GM13977 (cell line): ENCODE measurements around the gene RPL36AL.

Experiments used
- DNase-seq: peaks from one replicate; pipeline ENCODE4 v3.0.0; 2012; ENCODE audit warnings: low spot score
- in situ Hi-C: fragments of 300-500 bp; cut with MboI; formaldehyde crosslinking; loops from one replicate; pipeline ENCODE4 v1.12.0; 2022; ENCODE audit warnings: low sequenced_read_pairs, low pct_unique_long_range_greater_than_20kb, mixed read lengths, inconsistent platforms; ENCODE audit not compliant: unreplicated experiment
- TF ChIP-seq, protein P1 (sequence below): IDR thresholded peaks from 2 replicates; pipeline ENCODE4 v1.5.1; 2012; ENCODE audit warnings: mild to moderate bottlenecking, control low read depth; ENCODE audit not compliant: insufficient read depth; ENCODE audit errors: extremely low read depth, missing control alignments

Gene RPL36AL

DNA sequence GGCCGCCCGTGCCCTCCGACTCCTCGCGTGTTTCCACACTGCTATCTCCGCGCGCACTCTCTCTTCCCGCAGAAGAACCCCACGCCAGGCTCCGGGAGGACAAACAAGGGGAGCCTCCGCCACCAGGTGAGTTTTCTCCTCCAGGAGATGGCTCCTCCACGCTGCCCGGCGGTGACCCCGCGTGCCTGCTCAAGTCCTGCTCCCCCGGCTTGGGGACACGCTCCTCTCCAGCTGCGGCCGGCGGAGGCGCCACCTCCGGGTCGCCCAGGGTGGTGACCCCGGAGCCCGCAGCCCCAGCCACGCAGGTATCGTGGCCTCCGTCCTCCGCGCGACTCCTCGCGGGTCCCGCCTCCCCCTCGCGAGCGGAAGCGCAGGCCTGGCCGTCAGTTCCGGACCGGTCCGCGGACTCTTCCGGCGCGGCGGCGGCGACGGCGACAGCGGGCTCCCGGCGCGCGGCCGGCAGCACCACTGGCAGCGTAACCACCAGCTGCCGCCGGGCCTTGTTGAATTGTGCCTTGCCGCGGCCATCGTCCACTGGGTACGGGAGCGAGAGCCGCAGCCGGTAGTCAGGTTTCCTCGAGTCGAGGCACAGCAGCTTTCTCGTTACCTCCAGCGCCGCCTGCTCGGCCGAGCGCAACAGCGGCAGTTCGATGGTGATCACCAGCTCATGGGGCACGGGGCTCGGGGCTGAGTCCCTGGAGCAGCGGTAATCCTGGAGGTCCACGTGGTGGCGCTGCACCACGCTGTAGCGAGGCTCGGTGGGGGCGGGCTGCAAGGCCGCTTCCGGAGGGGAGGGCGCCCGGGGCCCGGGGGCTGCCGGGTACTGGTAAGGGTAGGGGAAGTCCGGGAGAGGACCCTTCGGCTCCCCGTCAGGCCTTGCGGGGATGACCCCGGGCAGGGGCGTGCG lies 13.5 kb upstream of the RPL36AL start:
- DNase-seq, result peak; percentile 94
- TF ChIP-seq, protein P1, sequence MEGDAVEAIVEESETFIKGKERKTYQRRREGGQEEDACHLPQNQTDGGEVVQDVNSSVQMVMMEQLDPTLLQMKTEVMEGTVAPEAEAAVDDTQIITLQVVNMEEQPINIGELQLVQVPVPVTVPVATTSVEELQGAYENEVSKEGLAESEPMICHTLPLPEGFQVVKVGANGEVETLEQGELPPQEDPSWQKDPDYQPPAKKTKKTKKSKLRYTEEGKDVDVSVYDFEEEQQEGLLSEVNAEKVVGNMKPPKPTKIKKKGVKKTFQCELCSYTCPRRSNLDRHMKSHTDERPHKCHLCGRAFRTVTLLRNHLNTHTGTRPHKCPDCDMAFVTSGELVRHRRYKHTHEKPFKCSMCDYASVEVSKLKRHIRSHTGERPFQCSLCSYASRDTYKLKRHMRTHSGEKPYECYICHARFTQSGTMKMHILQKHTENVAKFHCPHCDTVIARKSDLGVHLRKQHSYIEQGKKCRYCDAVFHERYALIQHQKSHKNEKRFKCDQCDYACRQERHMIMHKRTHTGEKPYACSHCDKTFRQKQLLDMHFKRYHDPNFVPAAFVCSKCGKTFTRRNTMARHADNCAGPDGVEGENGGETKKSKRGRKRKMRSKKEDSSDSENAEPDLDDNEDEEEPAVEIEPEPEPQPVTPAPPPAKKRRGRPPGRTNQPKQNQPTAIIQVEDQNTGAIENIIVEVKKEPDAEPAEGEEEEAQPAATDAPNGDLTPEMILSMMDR, result peak; percentile 96
- in situ Hi-C loops, result loop anchor here (25.0 kb wide), 2 partner anchors 203 to 478 kb away; partner anchors contain the start of gene VCPKMT

DNA sequence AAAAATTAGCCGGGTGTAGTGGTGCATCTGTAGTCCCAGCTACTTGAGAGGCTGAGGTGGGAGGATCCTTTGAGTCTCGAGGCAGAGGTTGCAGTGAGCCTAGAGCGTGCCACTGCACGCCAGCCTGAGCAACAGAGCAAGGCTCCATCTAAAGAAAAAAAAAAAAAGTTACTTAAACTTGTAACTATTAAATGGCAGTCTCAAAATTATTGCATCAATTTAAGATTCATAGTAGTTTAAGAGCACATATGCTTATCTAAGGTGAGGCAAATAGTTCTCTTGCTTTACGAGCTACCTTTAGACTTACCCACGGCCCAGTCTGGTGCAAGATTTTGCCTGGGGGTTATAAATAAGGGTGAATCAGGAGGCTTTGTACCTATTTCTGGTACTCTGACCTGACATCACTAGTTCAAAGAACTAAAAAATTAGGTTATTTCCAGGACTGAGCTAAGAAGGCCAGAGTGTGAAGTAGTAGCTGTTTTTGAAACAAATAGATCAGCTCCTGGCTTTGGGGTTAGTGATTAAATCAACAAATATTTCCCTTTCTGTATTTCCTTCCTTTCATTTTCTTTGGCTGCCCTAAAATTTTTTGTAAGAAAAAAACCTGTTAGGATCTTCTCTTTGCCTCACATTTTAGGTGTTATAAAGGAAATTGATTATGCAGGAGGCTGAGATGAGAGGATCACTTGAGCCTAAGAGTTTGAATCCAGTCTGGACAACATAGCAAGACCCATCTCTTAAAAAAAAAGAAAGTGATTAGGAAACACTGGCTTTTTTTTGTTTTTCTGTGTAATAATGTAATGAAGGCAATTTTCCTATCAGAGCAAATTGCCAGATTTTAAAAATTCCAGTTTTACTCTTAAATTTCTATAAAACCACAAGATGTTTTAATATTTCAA lies 3.8 kb upstream of the RPL36AL start:
- in situ Hi-C loops, result no loop called here
- TF ChIP-seq, protein P1, result no peak
- peak; percentile 55 for DNase-seq

DNA sequence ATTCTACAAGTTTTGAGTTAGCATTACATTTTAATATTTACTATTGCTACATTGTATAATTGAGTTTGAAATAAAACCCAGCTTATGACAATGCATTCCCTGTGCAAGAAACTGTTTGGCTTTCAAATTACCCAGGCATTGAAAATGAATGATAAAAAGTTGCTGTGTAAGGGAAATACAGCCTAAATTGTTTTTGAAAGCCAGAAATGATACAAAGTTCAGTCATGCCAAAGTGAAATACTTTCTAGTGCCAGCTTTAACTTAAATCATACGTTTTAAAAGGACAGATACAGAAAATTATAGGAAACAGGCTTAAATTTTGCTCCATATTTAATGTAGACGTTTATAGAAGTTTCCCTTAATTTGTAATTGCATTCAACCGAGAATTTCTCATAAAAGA lies 3.0 kb upstream of the RPL36AL start:
- in situ Hi-C loops, result no loop called here
- TF ChIP-seq, protein P1, result no peak
- no peak for DNase-seq

DNA sequence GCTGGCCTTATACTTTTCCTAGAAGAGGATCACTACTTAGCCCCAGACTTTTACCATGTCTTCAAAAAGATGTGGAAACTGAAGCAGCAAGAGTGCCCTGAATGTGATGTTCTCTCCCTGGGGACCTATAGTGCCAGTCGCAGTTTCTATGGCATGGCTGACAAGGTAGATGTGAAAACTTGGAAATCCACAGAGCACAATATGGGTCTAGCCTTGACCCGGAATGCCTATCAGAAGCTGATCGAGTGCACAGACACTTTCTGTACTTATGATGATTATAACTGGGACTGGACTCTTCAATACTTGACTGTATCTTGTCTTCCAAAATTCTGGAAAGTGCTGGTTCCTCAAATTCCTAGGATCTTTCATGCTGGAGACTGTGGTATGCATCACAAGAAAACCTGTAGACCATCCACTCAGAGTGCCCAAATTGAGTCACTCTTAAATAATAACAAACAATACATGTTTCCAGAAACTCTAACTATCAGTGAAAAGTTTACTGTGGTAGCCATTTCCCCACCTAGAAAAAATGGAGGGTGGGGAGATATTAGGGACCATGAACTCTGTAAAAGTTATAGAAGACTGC lies 1.7 kb upstream of the RPL36AL start:
- TF ChIP-seq, protein P1, result no peak
- in situ Hi-C loops, result no loop called here
- no peak for DNase-seq

DNA sequence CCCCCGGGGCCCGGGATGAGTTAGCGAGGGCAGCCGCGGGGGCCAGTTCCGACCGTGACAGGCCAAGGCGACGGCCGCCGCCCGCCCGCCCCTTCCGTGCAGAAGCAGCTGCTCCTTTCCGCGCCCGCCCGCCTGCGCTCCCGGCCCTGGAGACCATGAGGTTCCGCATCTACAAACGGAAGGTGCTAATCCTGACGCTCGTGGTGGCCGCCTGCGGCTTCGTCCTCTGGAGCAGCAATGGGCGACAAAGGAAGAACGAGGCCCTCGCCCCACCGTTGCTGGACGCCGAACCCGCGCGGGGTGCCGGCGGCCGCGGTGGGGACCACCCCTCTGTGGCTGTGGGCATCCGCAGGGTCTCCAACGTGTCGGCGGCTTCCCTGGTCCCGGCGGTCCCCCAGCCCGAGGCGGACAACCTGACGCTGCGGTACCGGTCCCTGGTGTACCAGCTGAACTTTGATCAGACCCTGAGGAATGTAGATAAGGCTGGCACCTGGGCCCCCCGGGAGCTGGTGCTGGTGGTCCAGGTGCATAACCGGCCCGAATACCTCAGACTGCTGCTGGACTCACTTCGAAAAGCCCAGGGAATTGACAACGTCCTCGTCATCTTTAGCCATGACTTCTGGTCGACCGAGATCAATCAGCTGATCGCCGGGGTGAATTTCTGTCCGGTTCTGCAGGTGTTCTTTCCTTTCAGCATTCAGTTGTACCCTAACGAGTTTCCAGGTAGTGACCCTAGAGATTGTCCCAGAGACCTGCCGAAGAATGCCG lies 872 bp upstream of the RPL36AL start:
- TF ChIP-seq, protein P1, result no peak
- DNase-seq, result peak; percentile 49
- in situ Hi-C loops, result no loop called here
